Parathyroid adenoma (tissue), 2 donors: Measurements from ENCODE around the gene ANXA6.
A peak's percentile ranks its signal among the peaks of the same experiment; 100 is the strongest.

ENCODE experiments used
- H2AFZ ChIP-seq: fragments of 300-600 bp; sonication (generic); one replicate; pipeline ENCODE4 v1.7.0; 2017; ENCODE audit warnings: antibody characterized with exemption, mild to moderate bottlenecking
- H3K27ac ChIP-seq: fragments of 300-600 bp; sonication (generic); one replicate; pipeline ENCODE4 v1.7.0; 2017
- H3K27me3 ChIP-seq: fragments of 300-600 bp; sonication (generic); one replicate; pipeline ENCODE4 v1.7.0; 2017; ENCODE audit warnings: low read length; ENCODE audit not compliant: control insufficient read depth, insufficient read depth
- H3K36me3 ChIP-seq: fragments of 300-600 bp; sonication (generic); one replicate; pipeline ENCODE4 v1.7.0; 2017; ENCODE audit warnings: low read length; ENCODE audit not compliant: control insufficient read depth, insufficient read depth
- H3K4me1 ChIP-seq: fragments of 300-600 bp; sonication (generic); one replicate; pipeline ENCODE4 v1.7.0; 2017; ENCODE audit warnings: control low read depth
- H3K4me2 ChIP-seq: fragments of 300-600 bp; sonication (generic); one replicate; pipeline ENCODE4 v1.7.0; 2017; ENCODE audit warnings: low read length
- H3K4me3 ChIP-seq: fragments of 300-600 bp; sonication (generic); one replicate; pipeline ENCODE4 v1.7.0; 2017; ENCODE audit warnings: low read depth, low read length
- H3K79me2 ChIP-seq: fragments of 300-600 bp; sonication (generic); one replicate; pipeline ENCODE4 v1.7.0; 2017; ENCODE audit warnings: control low read depth
- H3K9ac ChIP-seq: fragments of 300-600 bp; sonication (generic); one replicate; pipeline ENCODE4 v1.7.0; 2017; ENCODE audit warnings: mild to moderate bottlenecking
- H3K9me3 ChIP-seq: fragments of 300-600 bp; sonication (generic); one replicate; pipeline ENCODE4 v1.7.0; 2017; ENCODE audit warnings: low read length; ENCODE audit not compliant: control insufficient read depth
- CTCF ChIP-seq: fragments of 300-600 bp; sonication (generic); IDR thresholded peaks from one replicate; pipeline ENCODE4 v1.7.0; 2017; ENCODE audit warnings: antibody characterized with exemption, mild to moderate bottlenecking
- donor health status: primary hyperparathyroidism.

ANXA6 gene

GRCh38 chr5:151067632-151068432 lies 89.7 kb downstream of the ANXA6 start:
- peaks cover 71% of the 10 kb centered on the region for H3K79me2 ChIP-seq
- H3K9ac ChIP-seq = no peak overlapping the region
- H3K4me3 ChIP-seq = no peak overlapping the region
- H3K27ac ChIP-seq = peak overlapping the region; percentile 85
- no peaks in the 10 kb centered on the region for H3K27me3 ChIP-seq
- no peak overlapping the region for H2AFZ ChIP-seq
- no peaks in the 10 kb centered on the region for H3K9me3 ChIP-seq
- H3K36me3 ChIP-seq = no peaks in the 10 kb centered on the region
- peaks cover 74% of the 10 kb centered on the region for H3K4me1 ChIP-seq
- TF ChIP-seq CTCF = no peak
- no peak overlapping the region for H3K4me2 ChIP-seq

GRCh38 chr5:151066920-151067319 lies 90.7 kb downstream of the ANXA6 start:
- no peak overlapping the region for H3K4me3 ChIP-seq
- H3K36me3 ChIP-seq = no peaks in the 10 kb centered on the region
- H3K4me1 ChIP-seq = peaks cover 68% of the 10 kb centered on the region
- H3K79me2 ChIP-seq = peaks cover 74% of the 10 kb centered on the region
- H3K9ac ChIP-seq = no peak overlapping the region
- no peaks in the 10 kb centered on the region for H3K27me3 ChIP-seq
- no peaks in the 10 kb centered on the region for H3K9me3 ChIP-seq
- H3K4me2 ChIP-seq = no peak overlapping the region
- no peak overlapping the region for H2AFZ ChIP-seq
- H3K27ac ChIP-seq = no peak overlapping the region
- TF ChIP-seq CTCF = no peak

- Histone ChIP-seq H3K27me3 (no peaks in the 10 kb centered on the region), H3K9ac (no peak overlapping the region), H3K79me2 (peaks cover 81% of the 10 kb centered on the region), H3K36me3 (no peaks in the 10 kb centered on the region), H3K9me3 (no peaks in the 10 kb centered on the region), H3K27ac (no peak overlapping the region), H2AFZ (no peak overlapping the region), H3K4me1 (peaks cover 54% of the 10 kb centered on the region), H3K4me2 (no peak overlapping the region), H3K4me3 (no peak overlapping the region)
- no peak for TF ChIP-seq CTCF
These were observed 92.0 kb downstream of the ANXA6 start for GRCh38 chr5:151065609-151066008.

GRCh38 chr5:151064916-151065499 lies 92.6 kb downstream of the ANXA6 start:
- Histone ChIP-seq H3K27ac (no peak overlapping the region), H3K9me3 (no peaks in the 10 kb centered on the region), H3K9ac (no peak overlapping the region), H3K27me3 (no peaks in the 10 kb centered on the region), H3K36me3 (no peaks in the 10 kb centered on the region), H3K4me2 (no peak overlapping the region), H3K4me1 (peaks cover 52% of the 10 kb centered on the region), H3K4me3 (no peak overlapping the region), H2AFZ (no peak overlapping the region), H3K79me2 (peaks cover 86% of the 10 kb centered on the region)
- TF ChIP-seq CTCF = no peak
